Sigmoid colon (tissue), 4 donors: ENCODE measurements around the gene FAM43B.

Experiments used
- POLR2A ChIP-seq, 2 donors: fragments of 450-650 bp; IDR thresholded peaks; one replicate each; pipeline ENCODE4 v1.6.1; 2016; ENCODE audit warnings: antibody characterized with exemption in 2 of 2, mild to moderate bottlenecking in 2 of 2, moderate library complexity in 2 of 2
- POLR2AphosphoS5 ChIP-seq, 4 donors: sonication (generic); formaldehyde crosslinking; IDR thresholded peaks; one replicate each; pipeline ENCODE4 v1.6.1; 2017; ENCODE audit warnings: antibody characterized with exemption in 4 of 4
- TF ChIP-seq, protein P1 (sequence below), 4 experiments: fragments of 450-650 bp in 3 of 4; fragments of 200-600 bp in 1 of 4; IDR thresholded peaks; one replicate each; pipeline ENCODE4 v1.5.1; 2016 to 2019; ENCODE audit warnings: antibody characterized with exemption in 4 of 4, mild to moderate bottlenecking in 3 of 4, moderate library complexity in 2 of 4

DNA sequence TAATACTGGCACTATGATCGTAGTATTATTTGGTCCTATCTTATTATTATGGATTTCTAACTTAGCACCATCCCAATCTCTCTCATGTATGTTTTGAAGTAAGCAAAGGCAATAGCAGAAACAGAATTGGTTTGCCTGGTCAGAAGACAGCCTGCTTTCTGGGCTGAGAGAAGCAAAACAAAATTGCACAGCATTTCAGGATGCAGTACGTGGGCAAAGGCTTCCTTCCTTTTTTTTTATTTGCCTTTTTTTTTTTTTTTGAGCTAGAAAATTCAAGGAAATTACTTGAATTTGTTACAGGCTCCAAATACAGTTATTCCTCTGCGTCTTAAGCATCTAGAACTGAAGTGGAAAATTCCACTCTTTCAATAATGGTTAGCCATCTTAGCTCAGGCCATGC is 45.3 kb downstream of the FAM43B start:
- TF ChIP-seq, protein P1, sequence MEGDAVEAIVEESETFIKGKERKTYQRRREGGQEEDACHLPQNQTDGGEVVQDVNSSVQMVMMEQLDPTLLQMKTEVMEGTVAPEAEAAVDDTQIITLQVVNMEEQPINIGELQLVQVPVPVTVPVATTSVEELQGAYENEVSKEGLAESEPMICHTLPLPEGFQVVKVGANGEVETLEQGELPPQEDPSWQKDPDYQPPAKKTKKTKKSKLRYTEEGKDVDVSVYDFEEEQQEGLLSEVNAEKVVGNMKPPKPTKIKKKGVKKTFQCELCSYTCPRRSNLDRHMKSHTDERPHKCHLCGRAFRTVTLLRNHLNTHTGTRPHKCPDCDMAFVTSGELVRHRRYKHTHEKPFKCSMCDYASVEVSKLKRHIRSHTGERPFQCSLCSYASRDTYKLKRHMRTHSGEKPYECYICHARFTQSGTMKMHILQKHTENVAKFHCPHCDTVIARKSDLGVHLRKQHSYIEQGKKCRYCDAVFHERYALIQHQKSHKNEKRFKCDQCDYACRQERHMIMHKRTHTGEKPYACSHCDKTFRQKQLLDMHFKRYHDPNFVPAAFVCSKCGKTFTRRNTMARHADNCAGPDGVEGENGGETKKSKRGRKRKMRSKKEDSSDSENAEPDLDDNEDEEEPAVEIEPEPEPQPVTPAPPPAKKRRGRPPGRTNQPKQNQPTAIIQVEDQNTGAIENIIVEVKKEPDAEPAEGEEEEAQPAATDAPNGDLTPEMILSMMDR (IDR thresholded peaks at IDR 0.05) = no peak
- no peak for TF ChIP-seq POLR2A (IDR thresholded peaks at IDR 0.05)
- TF ChIP-seq POLR2AphosphoS5 (IDR thresholded peaks at IDR 0.05) = no peak
